Cardiac muscle cell (in vitro differentiated cells and primary cell): ENCODE measurements around the gene TEX53. TPM values are rescaled to one million over a fixed set of nuclear protein-coding genes. Genes with fewer than 3 reads are reported as not detected.
A peak's percentile ranks its signal among the peaks of the same experiment; 100 is the strongest.

Experiments
- DNase-seq, 2 donors: peaks; one replicate each; pipeline versions ENCODE4 v3.0.0 to v3.0.0-alpha.2; 2010 to 2017; ENCODE audit warnings: low read depth in 1 of 2, low spot score in 1 of 2
- H3K27ac ChIP-seq: fragments of 200-600 bp; sonication (generic); 2 replicates; pipeline ENCODE4 v1.5.1; 2016
- H3K27me3 ChIP-seq: fragments of 200-600 bp; sonication (generic); 2 replicates; pipeline ENCODE4 v1.6.0; 2016; ENCODE audit warnings: control low read depth
- H3K36me3 ChIP-seq: fragments of 200-600 bp; sonication (generic); 2 replicates; pipeline ENCODE4 v1.5.1; 2016; ENCODE audit warnings: control low read depth
- H3K4me1 ChIP-seq: fragments of 200-600 bp; sonication (generic); 2 replicates; pipeline ENCODE4 v1.8.1; 2017; ENCODE audit warnings: low read depth, mild to moderate bottlenecking, mixed run types
- H3K4me3 ChIP-seq: fragments of 200-600 bp; sonication (generic); 2 replicates; pipeline ENCODE4 v1.5.1; 2016; ENCODE audit warnings: mild to moderate bottlenecking
- H3K9me3 ChIP-seq: fragments of 200-600 bp; sonication (generic); 2 replicates; pipeline ENCODE4 v1.5.1; 2017; ENCODE audit warnings: low read depth, mild to moderate bottlenecking, control low read depth
- CTCF ChIP-seq: IDR thresholded peaks from 2 replicates; pipeline ENCODE4 v1.5.1; 2012; ENCODE audit warnings: low read depth, mild to moderate bottlenecking, low read length
- polyA plus RNA-seq: library from polyadenylated mRNA; unstranded; fragments of >200 nt; fragmentation: Nextera tagmentation; extraction: Ambion mirVana; gene quantifications from 2 replicates; pipeline ENCODE4 v1.2.1, GENCODE V29; 2016
- total RNA-seq: library from RNA; depleted of rRNA; stranded (reverse); fragments of >200 nt; gene quantifications from 2 replicates; pipeline ENCODE4 v1.2.3, GENCODE V29; 2016

The TEX53 gene
- total and polyA plus RNA-seq, 2 experiments from 2014 or later = not detected

GRCh38 chr9:114666851-114667250, 9.2 kb upstream of the TEX53 start:
- no peak for TF ChIP-seq CTCF
- no peak overlapping the region for H3K27ac ChIP-seq
- no peak for DNase-seq

GRCh38 chr9:114666401-114666800, 8.8 kb upstream of the TEX53 start:
- H3K27me3 ChIP-seq = peaks cover 6% of the 10 kb centered on the region
- H3K9me3 ChIP-seq = no peaks in the 10 kb centered on the region
- H3K4me3 ChIP-seq = no peak overlapping the region
- H3K4me1 ChIP-seq = no peaks in the 10 kb centered on the region
- TF ChIP-seq CTCF = no peak
- H3K36me3 ChIP-seq = no peaks in the 10 kb centered on the region
- no peak overlapping the region for H3K27ac ChIP-seq
- no peak for DNase-seq

More at GRCh38 chr9:114666851-114667250, 9.2 kb upstream of the TEX53 start:
- H3K4me1 ChIP-seq = no peaks in the 10 kb centered on the region
- H3K4me3 ChIP-seq = no peak overlapping the region
- H3K27me3 ChIP-seq = peaks cover 2% of the 10 kb centered on the region
- H3K36me3 ChIP-seq = no peaks in the 10 kb centered on the region
- H3K9me3 ChIP-seq = no peaks in the 10 kb centered on the region

- H3K27me3 ChIP-seq = peaks cover 12% of the 10 kb centered on the region
- no peak overlapping the region for H3K27ac ChIP-seq
- H3K4me3 ChIP-seq = no peak overlapping the region
- DNase-seq = no peak
- no peaks in the 10 kb centered on the region for H3K4me1 ChIP-seq
- TF ChIP-seq CTCF = no peak
- no peaks in the 10 kb centered on the region for H3K9me3 ChIP-seq
- H3K36me3 ChIP-seq = no peaks in the 10 kb centered on the region
These were observed 6.6 kb upstream of the TEX53 start for GRCh38 chr9:114664181-114664580.

GRCh38 chr9:114662081-114662989, 4.7 kb upstream of the TEX53 start:
- Histone ChIP-seq H3K36me3 (no peaks in the 10 kb centered on the region), H3K4me1 (no peaks in the 10 kb centered on the region), H3K9me3 (no peaks in the 10 kb centered on the region), H3K27me3 (peaks cover 12% of the 10 kb centered on the region), H3K27ac (no peak overlapping the region), H3K4me3 (no peak overlapping the region)
- TF ChIP-seq CTCF = peak; percentile 92
- DNase-seq = peak; percentile 40 to 62

- Histone ChIP-seq H3K4me1 (no peaks in the 10 kb centered on the region), H3K36me3 (no peaks in the 10 kb centered on the region), H3K9me3 (no peaks in the 10 kb centered on the region), H3K27ac (no peak overlapping the region), H3K4me3 (no peak overlapping the region), H3K27me3 (peaks cover 5% of the 10 kb centered on the region)
- no peak for TF ChIP-seq CTCF
- no peak for DNase-seq
These were observed 1.3 kb downstream of the TEX53 start for GRCh38 chr9:114656301-114656700.
